HG02943 (cell line): Measurements from ENCODE around the gene THADA.

Experiments used
- ATAC-seq: cut with Tn5 transposase; IDR thresholded peaks from one replicate; pipeline ENCODE4 v1.9.1; 2021; ENCODE audit warnings: mild to moderate bottlenecking, low read depth, moderate library complexity; ENCODE audit not compliant: unreplicated experiment

THADA gene

DNA sequence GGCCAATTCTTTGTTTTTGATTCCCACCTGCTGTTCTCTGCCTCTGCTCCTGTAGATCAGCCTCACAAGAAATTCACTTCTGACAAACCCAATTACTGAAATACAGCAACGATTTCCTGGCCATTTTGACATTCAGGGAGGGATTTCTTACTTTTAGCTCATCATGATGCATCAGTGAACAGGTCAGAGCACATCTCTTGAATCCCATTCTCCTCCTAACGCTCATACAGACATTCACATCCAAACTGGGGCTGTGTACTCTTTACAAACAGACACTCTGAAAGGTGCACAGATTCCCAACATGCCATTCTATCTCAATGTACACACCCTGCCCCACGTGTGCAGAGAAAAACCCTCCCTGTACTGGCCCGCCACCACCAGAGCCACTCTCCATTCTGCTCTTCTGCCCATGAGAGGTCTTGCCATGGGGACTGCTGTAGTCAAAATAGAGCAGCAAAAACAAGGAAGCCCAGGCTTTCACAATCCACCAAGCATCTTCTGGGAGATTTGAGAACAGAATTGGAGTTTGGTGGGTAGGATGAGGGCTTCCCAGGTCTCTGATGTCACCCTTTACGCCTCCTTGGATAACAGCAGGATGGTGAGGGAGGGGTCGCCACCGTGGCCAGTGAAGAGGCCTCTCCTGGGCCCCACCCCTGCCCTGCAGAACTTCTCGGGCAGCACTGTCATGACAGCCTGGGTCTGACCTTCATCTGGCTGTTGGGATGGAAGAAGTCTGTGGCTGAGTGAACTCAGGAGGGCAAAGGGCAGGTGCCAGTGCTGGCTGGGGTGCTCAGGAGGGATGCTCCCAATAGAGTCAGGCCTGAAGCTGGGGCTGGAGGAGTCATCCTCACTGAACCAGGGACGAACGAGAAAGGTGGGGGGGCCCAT, 327.5 kb downstream of the THADA start:
- ATAC-seq, result no peak

DNA sequence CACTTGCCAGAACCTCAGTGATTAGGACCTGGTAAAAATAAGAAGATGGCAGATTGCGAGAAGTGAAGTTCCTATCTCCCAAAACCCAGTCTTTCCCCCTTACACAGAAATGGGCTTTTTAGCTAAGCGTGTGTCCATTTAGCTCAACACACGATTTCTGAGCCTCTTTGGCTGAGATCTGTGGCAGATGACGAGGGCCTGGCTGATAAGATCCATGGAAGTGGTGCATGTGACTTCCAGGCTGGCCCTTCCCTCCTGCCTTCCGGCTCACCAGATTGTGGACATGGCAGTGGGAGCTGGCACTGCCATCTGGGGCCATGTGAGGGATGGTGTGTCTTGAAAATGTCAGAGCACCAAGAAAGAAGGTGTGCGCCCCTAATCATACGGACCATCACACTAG, 328.5 kb downstream of the THADA start:
- no peak for ATAC-seq

DNA sequence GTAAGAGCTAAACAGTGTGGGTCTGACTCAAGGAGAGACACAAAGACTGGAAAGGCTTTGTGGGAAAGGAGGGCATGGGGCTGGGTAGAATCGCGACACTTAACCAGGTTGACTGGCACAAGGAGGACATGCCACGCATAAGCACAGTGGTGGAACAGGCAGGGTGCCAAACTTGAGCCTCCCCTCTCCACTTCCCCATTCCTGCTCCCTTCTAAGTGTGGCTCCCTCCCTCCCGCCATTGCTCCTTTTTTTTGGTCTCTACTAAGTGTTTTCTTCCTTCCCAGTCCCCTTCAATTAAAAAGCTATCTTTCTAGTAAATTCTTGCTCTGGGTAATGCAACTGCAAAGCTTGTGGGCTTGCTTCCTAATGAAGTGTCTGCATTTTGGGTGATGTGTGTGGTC, 329.1 kb downstream of the THADA start:
- ATAC-seq, result no peak

DNA sequence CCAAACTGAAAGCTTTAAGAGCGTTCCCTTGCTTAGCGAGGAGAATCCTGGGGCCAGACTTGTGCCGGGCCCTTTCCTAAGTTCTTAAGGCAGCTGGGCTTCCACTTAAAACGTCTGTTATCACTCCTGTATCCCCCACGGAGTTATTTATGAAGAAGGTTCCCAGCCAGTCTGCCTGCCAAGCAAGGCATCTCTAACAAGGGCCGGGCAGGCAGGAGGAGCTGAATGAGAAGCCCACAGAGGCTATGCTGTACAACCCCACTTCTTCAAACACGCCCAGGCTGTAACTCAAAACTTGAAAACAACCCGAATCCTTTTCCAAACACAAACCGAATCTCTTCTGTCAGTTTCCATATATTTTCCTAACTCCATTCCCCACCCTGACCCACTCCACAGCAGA, 330.4 kb downstream of the THADA start:
- no peak for ATAC-seq

DNA sequence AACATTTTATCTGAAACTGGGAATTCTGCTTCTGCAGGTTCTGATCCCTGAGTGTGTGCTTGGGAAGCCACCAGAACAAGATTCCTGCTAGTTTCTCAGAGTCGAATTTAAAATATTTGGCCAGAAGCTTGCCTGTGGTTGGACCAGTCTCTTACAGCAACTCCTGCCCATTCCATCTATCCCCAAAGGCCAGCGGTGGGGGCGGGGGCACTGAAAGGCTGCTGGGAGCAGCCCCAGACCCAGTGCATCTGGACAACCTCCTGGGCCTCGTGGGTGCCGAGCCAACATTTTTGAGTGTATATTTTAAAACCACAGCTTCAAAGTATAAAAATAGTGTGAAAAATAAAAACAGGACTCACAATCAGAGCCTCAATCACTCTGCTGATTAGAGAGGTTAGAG, 330.8 kb downstream of the THADA start:
- ATAC-seq, result no peak

DNA sequence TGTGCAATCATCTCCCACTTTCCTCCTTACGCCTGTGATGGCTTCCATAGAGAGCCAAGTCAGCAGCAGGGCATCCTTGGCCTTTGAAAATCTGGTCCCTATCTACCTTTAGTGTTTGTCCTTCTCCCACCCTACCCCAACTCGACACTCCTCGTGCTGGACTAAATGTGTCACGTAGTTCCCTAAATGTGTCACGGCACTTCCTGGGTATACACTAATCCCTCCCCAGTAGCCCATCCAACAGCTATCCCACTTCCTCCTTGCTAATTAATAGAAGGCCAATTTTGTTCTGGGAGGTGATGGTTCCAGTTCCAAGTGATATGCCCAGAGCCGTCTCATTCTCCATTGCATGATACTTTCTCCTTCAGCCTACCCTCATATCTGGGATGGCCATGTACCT, 332.9 kb downstream of the THADA start:
- no peak for ATAC-seq

DNA sequence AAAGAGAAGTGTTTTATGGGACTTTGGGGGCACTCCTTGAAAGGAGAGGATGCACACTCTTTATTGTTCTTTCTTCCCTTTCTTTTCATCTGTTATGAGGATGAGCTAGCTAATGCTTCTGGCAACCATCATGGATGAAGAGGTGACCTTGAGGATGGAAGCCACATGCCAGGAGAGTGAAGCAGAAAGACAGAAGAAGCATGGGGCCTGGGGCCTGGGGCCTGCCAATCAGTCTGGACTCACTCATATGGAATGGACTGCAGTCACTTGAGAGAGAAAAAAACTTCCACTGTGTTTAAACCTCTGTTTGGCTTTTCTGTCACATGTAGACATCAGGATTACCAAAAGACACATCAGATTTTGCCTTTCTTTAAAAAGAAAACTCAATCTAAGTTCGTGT, 333.6 kb downstream of the THADA start:
- ATAC-seq, result no peak

DNA sequence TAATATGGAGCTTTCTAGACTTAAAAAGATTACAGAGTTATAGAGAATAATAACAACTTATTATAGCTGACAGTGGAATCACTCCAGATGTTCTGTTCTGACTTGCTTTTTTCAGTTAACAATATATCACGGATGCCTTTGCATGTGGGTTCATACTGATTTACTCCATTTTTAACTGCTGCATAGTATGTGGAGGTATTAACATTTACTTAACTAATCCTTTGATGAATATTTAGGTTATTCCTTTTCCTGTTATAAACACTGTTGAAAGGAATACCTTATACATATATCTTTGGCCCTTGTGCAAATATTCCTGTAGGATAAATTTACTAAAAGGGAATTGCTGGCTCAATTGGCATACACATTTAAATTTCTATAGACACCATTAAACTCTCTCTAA, 336.3 kb downstream of the THADA start:
- no peak for ATAC-seq

DNA sequence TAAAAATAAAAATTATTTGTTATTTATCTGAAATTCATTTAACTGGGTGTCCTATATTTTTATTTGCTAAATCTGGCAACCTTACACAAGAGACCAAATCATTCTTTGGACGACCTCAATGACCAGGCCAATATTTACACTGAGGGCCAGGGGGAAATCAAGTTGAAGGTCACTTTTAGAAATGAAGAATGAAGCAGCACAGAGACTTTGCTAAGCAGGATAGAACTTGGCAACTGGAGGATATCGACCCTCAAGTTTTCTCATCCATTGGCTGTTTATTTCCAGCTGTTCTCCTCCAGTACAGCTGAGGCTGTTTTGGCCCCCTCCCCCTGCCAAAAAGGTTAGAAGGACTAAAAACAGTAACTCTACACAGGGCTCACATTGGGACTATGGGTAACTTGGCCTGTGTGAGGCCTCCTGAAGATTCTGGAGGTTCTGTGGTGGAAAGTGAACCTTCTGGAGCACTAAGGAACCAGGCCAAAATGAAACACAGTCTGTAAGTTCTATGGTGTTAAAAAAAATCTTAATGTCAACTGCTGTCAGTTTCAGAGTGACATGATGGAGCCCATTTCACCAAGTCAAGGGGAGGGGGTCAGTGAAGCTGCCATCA, 337.2 kb downstream of the THADA start:
- ATAC-seq, result no peak

DNA sequence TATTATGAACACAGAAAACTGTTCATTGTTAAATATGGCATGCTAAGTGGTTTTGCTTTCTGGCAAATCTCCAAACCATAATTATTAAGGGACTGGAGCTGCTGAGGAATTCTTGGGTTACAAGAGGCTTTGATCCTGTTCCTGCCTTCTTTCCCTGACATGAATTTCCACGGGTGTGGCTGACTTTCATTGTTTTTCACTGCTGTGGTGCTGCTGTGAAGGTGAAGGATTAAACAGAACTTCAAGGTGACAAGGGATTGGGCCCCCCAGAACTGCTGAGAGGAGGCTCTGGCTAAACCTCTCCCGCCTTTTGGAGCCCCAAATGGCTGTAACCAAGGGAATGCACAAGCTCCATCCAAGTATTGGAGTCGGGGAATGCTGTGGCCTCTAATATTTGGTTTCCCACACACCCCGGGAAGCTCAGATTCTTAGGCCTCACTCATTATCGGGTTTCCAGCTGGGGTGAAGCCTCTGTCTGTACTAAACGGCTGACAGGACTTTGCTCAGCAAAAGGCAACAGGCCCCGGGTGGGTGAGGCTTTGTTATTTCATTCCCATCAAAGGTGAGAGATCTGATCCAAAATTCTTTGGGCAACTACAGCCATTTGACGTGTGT, 340.4 kb downstream of the THADA start:
- no peak for ATAC-seq

DNA sequence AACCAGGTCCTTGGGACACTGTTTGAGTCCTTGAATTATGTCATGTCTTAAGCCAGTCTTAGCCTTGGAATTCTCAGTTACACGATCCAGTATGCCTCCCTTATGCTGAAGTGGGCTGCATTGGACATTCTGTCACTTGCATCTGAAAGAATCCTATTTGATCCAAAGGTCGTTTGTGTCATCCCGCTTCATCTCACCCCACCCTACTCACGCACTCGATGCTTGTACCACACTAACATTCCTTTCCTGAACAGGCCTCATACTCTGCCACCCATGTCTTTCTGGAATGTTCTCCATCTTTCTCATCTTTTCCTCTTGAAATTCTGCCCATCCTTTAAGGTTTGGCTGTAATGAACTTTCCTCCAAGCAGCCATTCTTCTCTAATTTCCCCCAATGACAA, 341.5 kb downstream of the THADA start:
- ATAC-seq, result no peak

DNA sequence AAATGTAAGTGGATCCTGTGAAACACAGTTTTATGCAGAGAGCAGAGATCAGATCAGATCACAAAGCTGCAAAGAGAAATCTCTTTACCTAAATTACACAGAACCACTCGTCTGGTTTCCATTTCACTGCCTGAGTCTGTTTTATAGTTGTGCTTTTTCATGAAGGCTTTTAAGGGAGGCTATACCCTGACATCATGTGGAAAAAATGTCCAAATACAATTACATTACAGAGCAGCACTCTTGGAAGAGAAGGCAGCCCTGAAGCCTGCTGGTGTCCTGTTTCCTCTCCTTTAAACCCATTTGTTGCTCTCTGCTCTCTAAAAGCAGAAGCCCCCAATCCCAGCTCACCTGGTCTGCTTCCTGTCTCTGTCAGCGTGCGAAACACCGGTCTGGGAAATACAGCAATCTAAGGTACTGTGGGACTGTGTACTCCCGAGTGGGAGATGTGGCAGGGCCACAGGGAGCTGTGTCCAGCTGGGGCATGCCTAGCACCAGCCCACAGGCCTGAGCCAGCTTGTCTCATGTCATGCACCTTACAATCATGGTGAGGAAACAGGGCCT, 344.6 kb downstream of the THADA start:
- ATAC-seq, result no peak

DNA sequence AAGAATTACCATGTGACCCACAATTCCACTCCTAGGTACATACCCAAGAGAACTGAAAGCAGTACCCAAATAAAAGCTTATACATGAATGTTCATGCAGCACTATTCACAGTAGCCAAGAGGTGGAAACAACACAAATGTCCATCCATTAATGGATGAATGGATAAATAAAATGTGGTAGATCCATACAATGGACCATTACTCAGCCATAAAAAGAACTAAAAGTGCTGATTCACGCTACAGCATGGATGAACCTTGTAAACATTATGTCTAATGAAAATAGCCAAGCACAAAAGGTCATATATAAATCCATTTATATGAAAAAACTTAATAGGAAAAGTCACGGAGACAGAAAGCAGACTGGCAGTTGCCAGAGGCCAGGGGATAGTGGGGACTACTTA, 345.8 kb downstream of the THADA start:
- no peak for ATAC-seq

DNA sequence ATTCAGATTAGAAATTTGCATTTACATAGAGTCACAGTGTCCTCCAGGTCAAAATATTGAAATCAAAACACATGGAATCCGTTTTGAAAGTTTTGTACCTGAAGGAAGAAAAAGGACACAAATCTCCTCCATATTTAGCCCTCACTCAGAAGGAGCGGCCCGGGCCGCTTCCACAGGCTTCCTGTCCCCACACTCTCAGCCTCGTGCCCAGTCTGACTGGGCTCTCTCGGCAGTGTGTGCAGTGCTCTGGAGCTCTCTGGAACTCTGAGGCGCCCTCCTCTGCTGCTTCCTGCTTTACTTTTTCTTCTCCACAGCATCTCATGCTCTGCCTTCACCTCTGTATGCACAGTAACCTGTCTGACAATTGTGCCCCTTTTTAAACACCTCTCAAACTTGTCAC, 347.2 kb downstream of the THADA start:
- ATAC-seq, result no peak

DNA sequence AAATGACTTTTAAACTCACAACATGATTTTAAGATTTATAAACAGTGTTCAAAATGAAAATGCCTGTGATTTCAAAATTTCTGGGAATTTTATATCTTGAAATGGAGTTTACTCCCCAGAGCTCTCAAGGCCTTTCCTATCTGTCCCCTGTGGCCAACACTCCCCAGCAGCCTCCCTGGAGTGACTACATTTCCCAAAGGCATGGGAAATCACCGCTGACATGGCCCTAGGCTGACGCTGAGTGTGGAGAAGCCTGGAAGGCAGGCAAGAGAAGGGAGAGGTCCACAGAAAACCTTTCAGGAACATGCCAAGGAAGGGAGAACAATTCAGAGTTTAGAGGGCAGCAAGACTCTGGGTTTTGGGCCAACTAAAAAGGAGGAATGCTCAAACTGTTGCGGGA, 349.2 kb downstream of the THADA start:
- ATAC-seq, result no peak

DNA sequence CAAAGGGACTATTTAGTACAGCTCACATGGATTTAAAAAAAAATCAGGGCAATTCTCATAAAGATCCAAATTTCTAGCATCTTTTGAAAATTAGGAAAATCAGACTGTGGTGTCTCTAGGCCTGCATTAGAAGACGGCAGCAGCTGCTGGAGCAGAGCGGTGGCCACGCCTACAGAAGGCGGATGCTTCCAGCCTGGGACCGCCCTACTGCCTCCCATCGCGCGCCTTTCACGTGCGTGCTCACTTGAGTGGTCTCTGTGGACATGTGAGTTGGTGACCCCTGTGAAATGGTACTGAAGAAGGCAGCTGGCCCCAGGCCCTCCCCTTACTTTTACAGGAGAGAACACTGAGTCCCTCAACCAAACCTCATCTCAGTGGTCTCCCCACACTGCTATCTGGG, 354.3 kb downstream of the THADA start:
- no peak for ATAC-seq

DNA sequence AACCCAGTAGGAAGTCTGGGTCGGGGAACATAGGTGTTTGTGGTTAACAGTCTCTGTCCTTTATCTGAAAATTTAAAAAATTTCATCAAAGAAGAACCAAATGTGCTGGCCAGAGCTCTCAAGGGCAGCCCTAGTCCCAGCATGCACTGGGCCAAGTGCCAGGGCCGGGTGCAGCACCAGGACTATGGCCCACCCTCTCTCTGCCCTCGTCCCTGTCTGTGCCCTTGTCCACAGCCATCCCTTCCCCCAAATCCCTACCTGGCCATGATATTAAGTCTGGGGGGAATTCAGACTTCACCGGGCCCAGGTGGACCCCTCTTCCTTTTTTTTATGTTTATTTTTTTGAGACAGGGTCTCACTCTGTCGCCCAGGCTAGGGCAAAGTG, 355.1 kb downstream of the THADA start:
- ATAC-seq, result no peak

DNA sequence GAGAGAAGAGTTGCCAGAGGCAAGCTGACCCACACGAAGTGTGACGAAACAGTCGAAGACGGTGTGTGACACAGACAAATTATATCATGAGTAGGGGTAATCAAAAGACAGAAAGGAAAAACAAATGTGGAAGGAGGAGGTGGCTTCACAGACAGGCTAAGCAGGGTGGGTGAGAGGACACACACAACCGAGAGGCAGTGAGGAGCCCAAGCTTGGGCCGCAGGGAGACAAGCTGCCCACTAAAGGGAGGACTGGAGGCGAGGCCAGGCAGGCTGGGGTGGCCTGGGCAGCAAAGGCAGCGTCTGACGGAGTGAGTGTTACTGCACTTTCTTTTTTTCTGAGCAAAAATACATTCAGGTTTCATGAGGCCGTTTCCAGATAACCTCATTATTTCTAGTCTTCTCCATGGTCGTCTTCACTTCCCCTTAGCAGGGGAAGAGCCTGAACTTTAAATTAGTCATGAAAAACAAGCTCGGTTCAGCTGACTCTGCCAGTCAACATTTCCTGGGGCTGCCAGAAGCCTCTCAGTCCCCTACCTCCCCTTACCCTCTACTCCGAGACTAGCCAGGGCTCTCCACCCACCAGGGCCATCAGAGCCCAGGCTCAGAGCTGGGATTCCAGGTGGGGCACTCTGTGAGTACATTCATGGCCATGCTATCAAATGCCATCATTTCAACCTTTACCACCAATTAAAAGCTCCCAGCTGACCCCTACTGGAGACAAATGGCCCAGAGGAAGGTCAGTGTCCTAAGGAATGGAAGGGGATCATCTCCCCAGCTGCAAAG, 355.7 kb downstream of the THADA start:
- ATAC-seq, result no peak

DNA sequence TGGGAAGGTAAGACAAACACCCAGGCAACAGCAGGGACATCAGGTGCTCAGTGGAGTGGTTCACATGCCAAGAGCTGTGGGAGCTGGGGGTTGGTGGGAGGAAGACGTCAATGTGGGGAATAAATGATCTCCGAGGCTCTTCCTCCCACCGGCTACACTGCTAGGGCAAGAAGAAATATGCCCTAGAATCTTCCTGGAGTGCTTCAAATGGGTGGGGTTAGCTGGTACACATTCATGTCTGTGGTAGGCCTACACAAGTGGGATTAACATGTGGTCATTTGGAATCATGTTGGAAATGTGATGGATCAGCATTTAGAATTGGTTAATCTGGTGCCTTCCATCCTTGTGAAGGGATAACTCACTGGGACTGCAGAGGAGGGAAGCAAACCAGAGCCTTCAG, 357.0 kb downstream of the THADA start:
- no peak for ATAC-seq

DNA sequence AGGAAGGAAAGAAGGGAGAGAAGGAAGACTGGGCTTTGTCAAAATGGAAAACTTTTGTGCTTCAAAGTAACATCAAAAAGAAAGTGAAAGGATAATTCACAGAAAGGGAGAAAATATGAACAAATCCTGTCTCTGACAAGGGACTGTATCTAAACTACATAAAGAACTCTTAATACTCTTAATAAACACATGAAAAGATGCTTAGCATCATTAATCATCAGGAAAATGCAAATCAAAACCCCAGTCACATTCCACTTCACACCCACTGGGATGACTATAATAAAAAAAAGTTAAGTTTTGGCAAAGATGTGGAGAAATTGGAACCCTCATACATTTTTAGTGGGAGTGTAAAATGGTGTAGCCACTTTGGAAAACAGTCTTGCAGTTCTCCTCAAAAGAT, 357.7 kb downstream of the THADA start:
- no peak for ATAC-seq
